Neuronal stem cell (in vitro differentiated cells): ENCODE data around the gene CYB5R4.
"Not testable (repeated sequence)": the region's sequence is repeated elsewhere in the genome, so short reads cannot be mapped to it uniquely, and the experiment has no call there.

ENCODE experiments used
- DNase-seq: peaks from one replicate; pipeline ENCODE4 v3.0.0-alpha.2; 2013; ENCODE audit warnings: low spot score
- H2AFZ ChIP-seq: one replicate; pipeline ENCODE4 v1.6.1; 2013; ENCODE audit warnings: mild to moderate bottlenecking, low read length, inconsistent platforms
- H2AK5ac ChIP-seq: 2 replicates; pipeline ENCODE4 v1.6.1; 2013; ENCODE audit warnings: low read depth, mild to moderate bottlenecking, inconsistent platforms, low read length, moderate library complexity, mixed read lengths
- H2BK120ac ChIP-seq: 2 replicates; pipeline ENCODE4 v1.6.1; 2013; ENCODE audit warnings: low read depth, mild to moderate bottlenecking, inconsistent platforms, low read length, moderate library complexity, mixed read lengths
- H2BK12ac ChIP-seq: one replicate; pipeline ENCODE4 v1.6.1; 2013; ENCODE audit warnings: low read length, inconsistent platforms
- H2BK15ac ChIP-seq: 2 replicates; pipeline ENCODE4 v1.6.1; 2013; ENCODE audit warnings: mild to moderate bottlenecking, low read length, inconsistent platforms, mixed read lengths
- H2BK5ac ChIP-seq: one replicate; pipeline ENCODE4 v1.6.1; 2013; ENCODE audit warnings: inconsistent platforms, mild to moderate bottlenecking, low read length, moderate library complexity
- H3K14ac ChIP-seq: one replicate; pipeline ENCODE4 v1.6.1; 2013; ENCODE audit warnings: low read length, inconsistent platforms
- H3K18ac ChIP-seq: 2 replicates; pipeline ENCODE4 v1.6.1; 2013; ENCODE audit warnings: low read length, inconsistent platforms
- H3K23ac ChIP-seq: 2 replicates; pipeline ENCODE4 v1.6.1; 2013; ENCODE audit warnings: low read depth, mild to moderate bottlenecking, mixed read lengths, low read length, inconsistent platforms; ENCODE audit not compliant: poor library complexity
- H3K27ac ChIP-seq: replicated peaks from 3 replicates; pipeline ENCODE4 v1.5.1; 2013; ENCODE audit warnings: low read length, inconsistent platforms
- H3K27me3 ChIP-seq, 3 experiments: 2 replicates each; pipeline ENCODE4 v1.6.1; 2013; ENCODE audit warnings: low read length in 3 of 3, mild to moderate bottlenecking in 2 of 3, inconsistent platforms in 1 of 3, low read depth in 1 of 3, mixed read lengths in 1 of 3, moderate library complexity in 1 of 3; ENCODE audit not compliant: control insufficient read depth in 3 of 3, insufficient read depth in 3 of 3
- H3K36me3 ChIP-seq, 2 donors: replicated peaks in 1 of 2; 2 replicates each; pipeline ENCODE4 v1.6.1; 2013; ENCODE audit warnings: low read length in 2 of 2; ENCODE audit not compliant: control insufficient read depth in 2 of 2, insufficient read depth in 2 of 2
- H3K4ac ChIP-seq: 2 replicates; pipeline ENCODE4 v1.6.1; 2013; ENCODE audit warnings: inconsistent platforms, mild to moderate bottlenecking, low read length, moderate library complexity
- H3K4me1 ChIP-seq, 2 donors: 1 replicate in 1 of 2; 2 replicates in 1 of 2; pipeline ENCODE4 v1.6.1; 2013; ENCODE audit warnings: low read length in 2 of 2, low read depth in 1 of 2; ENCODE audit not compliant: control insufficient read depth in 2 of 2, insufficient read depth in 1 of 2
- H3K4me2 ChIP-seq: one replicate; pipeline ENCODE4 v1.6.1; 2013; ENCODE audit warnings: mild to moderate bottlenecking, low read length, inconsistent platforms; ENCODE audit not compliant: insufficient read depth, poor library complexity, severe bottlenecking
- H3K4me3 ChIP-seq, 2 donors: 2 replicates each; pipeline ENCODE4 v1.5.1; 2013; ENCODE audit warnings: low read length in 2 of 2, mild to moderate bottlenecking in 2 of 2, inconsistent platforms in 1 of 2, moderate library complexity in 1 of 2
- H3K79me1 ChIP-seq: one replicate; pipeline ENCODE4 v1.6.1; 2013; ENCODE audit warnings: low read depth, mild to moderate bottlenecking, inconsistent platforms, low read length, moderate library complexity
- H3K9ac ChIP-seq: one replicate; pipeline ENCODE4 v1.6.1; 2013; ENCODE audit warnings: mild to moderate bottlenecking, low read depth, low read length, inconsistent platforms; ENCODE audit not compliant: poor library complexity
- H3K9me3 ChIP-seq, 2 donors: replicated peaks in 1 of 2; 2 replicates each; pipeline versions ENCODE3 to v1.6.1; 2013; ENCODE audit warnings: low read length in 2 of 2, mild to moderate bottlenecking in 2 of 2, inconsistent platforms in 1 of 2, low read depth in 1 of 2, mixed read lengths in 1 of 2, moderate library complexity in 1 of 2; ENCODE audit not compliant: control insufficient read depth in 2 of 2, insufficient read depth in 1 of 2
- H4K8ac ChIP-seq: one replicate; pipeline ENCODE4 v1.6.1; 2013; ENCODE audit warnings: low read depth, mild to moderate bottlenecking, inconsistent platforms, low read length, moderate library complexity
- H4K91ac ChIP-seq: one replicate; pipeline ENCODE4 v1.6.1; 2013; ENCODE audit warnings: low read length, low read depth, mild to moderate bottlenecking, inconsistent platforms; ENCODE audit not compliant: poor library complexity
- whole genome bisulfite sequencing, 2 donors: extraction: QIAGEN DNeasy Blood & Tissue Kit; methylation state at CpG; one replicate each; pipeline ENCODE4 v1.1.7; 2013; ENCODE audit warnings: missing lambda C conversion rate in 2 of 2, mixed read lengths in 1 of 2; ENCODE audit not compliant: insufficient read length in 2 of 2, insufficient replicate concordance in 1 of 2; ENCODE audit errors: extremely low coverage in 2 of 2; 5-methylcytosine and 5-hydroxymethylcytosine counted together

The CYB5R4 gene

GRCh38 chr6:83927470-83927869 is 68.0 kb downstream of the CYB5R4 start:
- H3K23ac ChIP-seq = no peak overlapping the region
- H2BK12ac ChIP-seq = no peak overlapping the region
- H2BK15ac ChIP-seq = no peak overlapping the region
- H3K36me3 ChIP-seq = peaks cover 2 to 20% of the 10 kb centered on the region in 2 donors
- WGBS, 2 donors = no CpG with 5 or more reads among the region's 2 CpGs
- no peaks in the 10 kb centered on the region for H3K79me1 ChIP-seq
- H3K27me3 ChIP-seq = no peaks in the 10 kb centered on the region
- no peak overlapping the region for H4K91ac ChIP-seq
- no peak overlapping the region for H2BK120ac ChIP-seq
- H2BK5ac ChIP-seq = no peak overlapping the region
- H3K9me3 ChIP-seq = peaks cover 0 to 4% of the 10 kb centered on the region in 2 donors
- no peak overlapping the region for H2AK5ac ChIP-seq
- H3K4me2 ChIP-seq = no peak overlapping the region
- H3K14ac ChIP-seq = no peak overlapping the region
- H2AFZ ChIP-seq = no peak overlapping the region
- no peak for DNase-seq
- no peak overlapping the region for H4K8ac ChIP-seq
- H3K4me3 ChIP-seq = no peak overlapping the region
- no peak overlapping the region for H3K4ac ChIP-seq
- H3K9ac ChIP-seq = no peak overlapping the region
- no peak overlapping the region for H3K18ac ChIP-seq
- no peak overlapping the region for H3K27ac ChIP-seq
- no peaks in the 10 kb centered on the region for H3K4me1 ChIP-seq

- H2BK5ac ChIP-seq = no peak overlapping the region
- no peak overlapping the region for H3K9ac ChIP-seq
- no CpG with 5 or more reads among the region's 1 CpG for WGBS, 2 donors
- H3K9me3 ChIP-seq = peaks cover 0 to 4% of the 10 kb centered on the region in 2 donors
- H3K79me1 ChIP-seq = no peaks in the 10 kb centered on the region
- H3K18ac ChIP-seq = no peak overlapping the region
- peaks cover 4 to 20% of the 10 kb centered on the region in 2 donors for H3K36me3 ChIP-seq
- DNase-seq = no peak
- H2AK5ac ChIP-seq = no peak overlapping the region
- no peaks in the 10 kb centered on the region for H3K27me3 ChIP-seq
- H3K23ac ChIP-seq = no peak overlapping the region
- H3K27ac ChIP-seq = no peak overlapping the region
- H2BK15ac ChIP-seq = no peak overlapping the region
- H2AFZ ChIP-seq = no peak overlapping the region
- no peak overlapping the region for H3K14ac ChIP-seq
- no peak overlapping the region for H3K4me3 ChIP-seq
- no peak overlapping the region for H4K91ac ChIP-seq
- H4K8ac ChIP-seq = no peak overlapping the region
- H2BK12ac ChIP-seq = no peak overlapping the region
- H3K4me1 ChIP-seq = no peaks in the 10 kb centered on the region
- H2BK120ac ChIP-seq = no peak overlapping the region
- no peak overlapping the region for H3K4ac ChIP-seq
- H3K4me2 ChIP-seq = no peak overlapping the region
Measured at GRCh38 chr6:83928286-83928685, 68.8 kb downstream of the CYB5R4 start.

DNA sequence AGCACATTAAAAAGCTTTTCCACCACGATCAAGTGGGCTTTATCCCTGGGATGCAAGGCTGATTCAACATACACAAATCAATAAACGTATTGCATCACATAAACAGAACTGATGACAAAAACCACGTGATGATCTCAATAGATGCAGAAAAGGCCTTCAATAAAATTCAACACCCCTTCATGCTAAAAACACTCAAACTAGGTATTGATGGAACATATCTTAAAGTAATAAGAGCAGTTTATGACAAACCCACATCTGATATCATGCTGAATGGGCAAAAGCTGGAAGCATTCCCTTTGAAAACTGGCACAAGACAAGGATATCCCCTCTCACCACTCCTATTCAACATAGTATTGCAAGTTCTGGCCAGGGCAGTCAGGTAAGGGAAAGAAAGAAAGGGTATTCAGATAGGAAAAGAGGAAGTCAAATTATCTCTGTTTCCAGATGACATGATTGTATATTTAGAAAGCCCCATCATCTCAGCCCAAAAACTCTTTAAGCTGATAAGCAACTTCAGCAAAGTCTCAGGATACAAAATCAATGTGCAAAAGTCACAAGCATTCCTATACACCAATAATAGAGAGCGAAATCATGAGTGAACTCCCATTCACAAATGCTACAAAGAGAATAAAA is 86.8 kb downstream of the CYB5R4 start:
- not testable (repeated sequence) for H3K4ac ChIP-seq, H4K8ac ChIP-seq, H3K27ac ChIP-seq, DNase-seq, H3K4me1 ChIP-seq, H3K14ac ChIP-seq, H4K91ac ChIP-seq, H3K79me1 ChIP-seq, H3K4me3 ChIP-seq, H3K9ac ChIP-seq, H2BK15ac ChIP-seq, H3K4me2 ChIP-seq, H2BK120ac ChIP-seq, H2BK12ac ChIP-seq, H2AK5ac ChIP-seq, H3K36me3 ChIP-seq, H2AFZ ChIP-seq, H3K23ac ChIP-seq, H3K9me3 ChIP-seq, H3K27me3 ChIP-seq, H3K18ac ChIP-seq, H2BK5ac ChIP-seq
- no CpG with 5 or more reads among the region's 4 CpGs for WGBS, 2 donors

- not testable (repeated sequence) for H2BK120ac ChIP-seq, H3K14ac ChIP-seq, H2AK5ac ChIP-seq, H3K36me3 ChIP-seq, H3K4me2 ChIP-seq, H3K18ac ChIP-seq, H4K8ac ChIP-seq, H3K4me1 ChIP-seq, H3K9me3 ChIP-seq, H3K9ac ChIP-seq, H3K4ac ChIP-seq, DNase-seq, H3K4me3 ChIP-seq, H3K79me1 ChIP-seq, H3K27me3 ChIP-seq, H2BK5ac ChIP-seq, H3K23ac ChIP-seq, H4K91ac ChIP-seq, H2AFZ ChIP-seq, H2BK12ac ChIP-seq, H2BK15ac ChIP-seq, H3K27ac ChIP-seq
- no CpG with 5 or more reads among the region's 2 CpGs for WGBS, 2 donors
Measured at GRCh38 chr6:83947983-83948382, 88.5 kb downstream of the CYB5R4 start.
